Body of pancreas (tissue), 4 donors: ENCODE results near the gene ASAP2.

ENCODE experiments used
- CTCF ChIP-seq, 7 experiments: fragments of 450-650 bp in 4 of 7; fragments of 200-600 bp in 3 of 7; sonication (generic) in 3 of 7; IDR thresholded peaks; one replicate each; pipeline ENCODE4 v1.5.1; 2016 to 2019; ENCODE audit warnings: antibody characterized with exemption in 7 of 7
- POLR2A ChIP-seq, 3 donors: fragments of 450-650 bp; IDR thresholded peaks; one replicate each; pipeline ENCODE4 v1.6.1; 2016; ENCODE audit warnings: antibody characterized with exemption in 3 of 3, mild to moderate bottlenecking in 2 of 3

- TF ChIP-seq CTCF (IDR thresholded peaks at IDR 0.05) (no peak), POLR2A (IDR thresholded peaks at IDR 0.05) (no peak)
Measured at GRCh38 chr2:9244985-9245544, 38.5 kb downstream of the ASAP2 start.
